ENCODE measurements around the gene SMIM15. TPM values are rescaled to one million over a fixed set of nuclear protein-coding genes. Genes with fewer than 3 reads are reported as not detected.

Gene SMIM15
- total and polyA plus RNA-seq, 10 of the 15 experiments (the other 5 are each of a cell fraction or from before 2014, with no cell fraction given) = 13.8 to 83.3 (median 53.9) TPM

DNA sequence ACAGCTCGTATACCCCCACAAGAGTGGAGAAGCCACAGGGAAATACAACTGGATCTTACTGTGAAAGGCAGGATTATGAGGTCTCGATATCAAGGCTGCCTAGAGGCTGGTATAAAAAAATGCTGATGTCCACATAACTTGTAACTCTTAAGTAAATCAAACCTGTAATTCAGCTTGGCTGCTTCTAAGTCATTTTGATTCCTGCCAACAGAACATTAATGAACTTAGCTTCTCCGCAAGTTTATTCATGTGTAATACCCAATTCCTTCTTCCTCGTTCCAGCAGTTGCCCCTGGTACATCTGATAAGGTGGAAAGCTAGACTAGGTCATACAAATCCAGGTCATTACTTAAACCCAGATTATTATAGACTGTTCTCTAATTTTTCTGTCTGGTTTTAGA lies 16.4 kb upstream of the SMIM15 start:
- FAIRE-seq (no peak), DNase-seq (ENCODE audit: low read depth, low spot score) (no peak), ATAC-seq (no peak)
- ChIA-PET RAD21 (ENCODE audit: unreplicated experiment) (interaction anchor here (0.7 to 3.3 kb wide), 6 partner anchors 11 to 480 kb away, joined by 3 to 19 read pairs (median 3); no protein-coding TSS in a partner anchor), POLR2A (no interaction called here), SMC1A (ENCODE audit: uncharacterized antibody, unreplicated experiment) (interaction anchor here (0.7 to 5.1 kb wide), 9 partner anchors 10 to 421 kb away, joined by 3 to 34 read pairs (median 5); partner anchors contain the start of gene ZSWIM6), CTCF (interaction anchor here (0.7 to 2.0 kb wide), 8 partner anchors 10 to 50 kb away, joined by 3 to 11 read pairs (median 4); no protein-coding TSS in a partner anchor)
- Histone ChIP-seq H3K4me1 (ENCODE audit: control insufficient read depth, insufficient read depth, low read length) (peaks cover 10% of the 10 kb centered on the region), H3K27ac (ENCODE audit: control insufficient read depth, insufficient read depth) (no peak overlapping the region), H3K36me3 (ENCODE audit: control insufficient read depth in 2 of 2, insufficient read depth in 2 of 2, low read length in 1 of 2) (no peaks in the 10 kb centered on the region), H3K9ac (ENCODE audit: control insufficient read depth, insufficient read depth, low read length) (no peak overlapping the region), H3K4me2 (ENCODE audit: control insufficient read depth, insufficient read depth) (no peak overlapping the region), H3K27me3 (replicated peaks in 1 of 2; ENCODE audit: control insufficient read depth in 2 of 2, insufficient read depth in 2 of 2, low read length in 1 of 2) (no peaks in the 10 kb centered on the region), H3K4me3 (no peak overlapping the region), H4K20me1 (ENCODE audit: control insufficient read depth, insufficient read depth) (no peaks in the 10 kb centered on the region), H3K79me2 (ENCODE audit: control insufficient read depth, insufficient read depth, low read length) (no peaks in the 10 kb centered on the region), H3K9me3 (replicated peaks; ENCODE audit: control insufficient read depth, insufficient read depth, low read length) (0 out of 3 replicates have a peak, but pooled peaks cover 2% of the 10 kb centered on the region), H2AFZ (ENCODE audit: control insufficient read depth, low read depth, low read length) (no peak overlapping the region)
- in situ Hi-C loops (cut with MboI) (no loop called here), intact Hi-C loops (cut with micrococcal nuclease; ENCODE audit: unreplicated experiment) (no loop called here)
- TF ChIP-seq SIX5 (IDR thresholded peaks at IDR 0.05; ENCODE audit: low read depth, low read length, severe bottlenecking) (no peak), DPF2 (IDR thresholded peaks at IDR 0.05) (no peak), BRCA1 (IDR thresholded peaks at IDR 0.05; ENCODE audit: low read depth, low read length) (no peak), BACH1 (IDR thresholded peaks at IDR 0.05; ENCODE audit: borderline replicate concordance) (no peak), RAD51 (IDR thresholded peaks at IDR 0.05) (no peak)
- no TSS peak for BruUV-seq (replicated peaks)
- 83% methylated on average over 4 of the region's 4 CpGs for WGBS (ENCODE audit: insufficient coverage, insufficient replicate concordance, low lambda C conversion rate, missing lambda C conversion rate)

DNA sequence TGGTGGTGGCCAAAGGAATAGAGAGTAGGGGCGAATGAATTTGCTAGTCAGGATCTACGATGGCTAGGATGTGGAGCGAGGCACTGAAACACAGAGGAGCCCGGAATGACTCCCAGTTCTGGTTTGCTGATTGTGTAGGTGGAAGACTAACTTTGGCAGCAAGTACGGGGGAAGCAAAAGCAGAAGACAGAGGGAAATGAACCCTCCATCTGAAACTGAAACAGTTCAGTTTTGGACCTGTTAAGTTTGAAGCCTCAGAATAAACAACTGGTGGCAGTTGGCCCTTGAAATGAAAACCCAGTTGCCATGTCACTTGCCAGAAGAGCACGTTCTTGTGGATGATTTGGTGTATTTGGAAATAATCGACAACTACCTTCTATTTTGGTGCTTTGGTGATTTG lies 15.4 kb upstream of the SMIM15 start:
- POLR2A ChIA-PET = interaction anchor here (0.6 to 1.2 kb wide), 3 partner anchors 15 to 500 kb away, joined by 3 read pairs; no protein-coding TSS in a partner anchor
- H3K4me1 ChIP-seq (ENCODE audit: control insufficient read depth, insufficient read depth, low read length) = peaks cover 10% of the 10 kb centered on the region
- FAIRE-seq = peak; percentile 52
- RAD21 ChIA-PET (ENCODE audit: unreplicated experiment) = interaction anchor here (1.0 to 3.3 kb wide), 5 partner anchors 23 to 481 kb away, joined by 3 to 19 read pairs (median 3); no protein-coding TSS in a partner anchor
- H3K27me3 ChIP-seq (replicated peaks in 1 of 2; ENCODE audit: control insufficient read depth in 2 of 2, insufficient read depth in 2 of 2, low read length in 1 of 2) = no peaks in the 10 kb centered on the region
- H3K4me2 ChIP-seq (ENCODE audit: control insufficient read depth, insufficient read depth) = peak overlapping the region; percentile 3
- H3K79me2 ChIP-seq (ENCODE audit: control insufficient read depth, insufficient read depth, low read length) = no peaks in the 10 kb centered on the region
- in situ Hi-C loops (cut with MboI) = no loop called here
- BruUV-seq (replicated peaks) = no TSS peak
- H3K27ac ChIP-seq (ENCODE audit: control insufficient read depth, insufficient read depth) = no peak overlapping the region
- WGBS (ENCODE audit: insufficient coverage, insufficient replicate concordance, low lambda C conversion rate, missing lambda C conversion rate) = 37% methylated on average over 7 of the region's 7 CpGs
- SMC1A ChIA-PET (ENCODE audit: uncharacterized antibody, unreplicated experiment) = interaction anchor here (1.0 to 5.1 kb wide), 12 partner anchors 9 to 227 kb away, joined by 3 to 34 read pairs (median 5); partner anchors contain the start of gene ZSWIM6
- ATAC-seq = peak; percentile 91
- 0 out of 3 replicates have a peak, but pooled peaks cover 2% of the 10 kb centered on the region for H3K9me3 ChIP-seq (replicated peaks; ENCODE audit: control insufficient read depth, insufficient read depth, low read length)
- H3K36me3 ChIP-seq (ENCODE audit: control insufficient read depth in 2 of 2, insufficient read depth in 2 of 2, low read length in 1 of 2) = no peaks in the 10 kb centered on the region
- no peak for DNase-seq (ENCODE audit: low read depth, low spot score)
- peak overlapping the region; percentile 37 for H2AFZ ChIP-seq (ENCODE audit: control insufficient read depth, low read depth, low read length)
- intact Hi-C loops (cut with micrococcal nuclease; ENCODE audit: unreplicated experiment) = no loop called here
- CTCF ChIA-PET = interaction anchor here (1.0 to 2.0 kb wide), 6 partner anchors 9 to 480 kb away, joined by 3 to 7 read pairs (median 4); no protein-coding TSS in a partner anchor
- no peak overlapping the region for H3K9ac ChIP-seq (ENCODE audit: control insufficient read depth, insufficient read depth, low read length)
- H3K4me3 ChIP-seq = no peak overlapping the region
- H4K20me1 ChIP-seq (ENCODE audit: control insufficient read depth, insufficient read depth) = no peaks in the 10 kb centered on the region
- TF ChIP-seq SPI1 (IDR thresholded peaks at IDR 0.05; ENCODE audit: borderline replicate concordance, insufficient read depth, low read depth, low read length) (peak; percentile 60; the same call in 1 of the 2 replicates), KDM1A (IDR thresholded peaks at IDR 0.05; ENCODE audit: borderline replicate concordance) (no peak), NBN (IDR thresholded peaks at IDR 0.05) (0 out of 2 replicates have a peak, but pooled peaks have one; percentile 20), BHLHE40 (IDR thresholded peaks at IDR 0.05; ENCODE audit: borderline replicate concordance in 1 of 2, low read depth in 2 of 2, low read length in 1 of 2) (peak; percentile 6 to 19; a peak in 1 of 4 replicates), NFYA (IDR thresholded peaks at IDR 0.05; ENCODE audit: borderline replicate concordance, low read depth, low read length) (no peak)
- TF ChIP-seq, protein P1, sequence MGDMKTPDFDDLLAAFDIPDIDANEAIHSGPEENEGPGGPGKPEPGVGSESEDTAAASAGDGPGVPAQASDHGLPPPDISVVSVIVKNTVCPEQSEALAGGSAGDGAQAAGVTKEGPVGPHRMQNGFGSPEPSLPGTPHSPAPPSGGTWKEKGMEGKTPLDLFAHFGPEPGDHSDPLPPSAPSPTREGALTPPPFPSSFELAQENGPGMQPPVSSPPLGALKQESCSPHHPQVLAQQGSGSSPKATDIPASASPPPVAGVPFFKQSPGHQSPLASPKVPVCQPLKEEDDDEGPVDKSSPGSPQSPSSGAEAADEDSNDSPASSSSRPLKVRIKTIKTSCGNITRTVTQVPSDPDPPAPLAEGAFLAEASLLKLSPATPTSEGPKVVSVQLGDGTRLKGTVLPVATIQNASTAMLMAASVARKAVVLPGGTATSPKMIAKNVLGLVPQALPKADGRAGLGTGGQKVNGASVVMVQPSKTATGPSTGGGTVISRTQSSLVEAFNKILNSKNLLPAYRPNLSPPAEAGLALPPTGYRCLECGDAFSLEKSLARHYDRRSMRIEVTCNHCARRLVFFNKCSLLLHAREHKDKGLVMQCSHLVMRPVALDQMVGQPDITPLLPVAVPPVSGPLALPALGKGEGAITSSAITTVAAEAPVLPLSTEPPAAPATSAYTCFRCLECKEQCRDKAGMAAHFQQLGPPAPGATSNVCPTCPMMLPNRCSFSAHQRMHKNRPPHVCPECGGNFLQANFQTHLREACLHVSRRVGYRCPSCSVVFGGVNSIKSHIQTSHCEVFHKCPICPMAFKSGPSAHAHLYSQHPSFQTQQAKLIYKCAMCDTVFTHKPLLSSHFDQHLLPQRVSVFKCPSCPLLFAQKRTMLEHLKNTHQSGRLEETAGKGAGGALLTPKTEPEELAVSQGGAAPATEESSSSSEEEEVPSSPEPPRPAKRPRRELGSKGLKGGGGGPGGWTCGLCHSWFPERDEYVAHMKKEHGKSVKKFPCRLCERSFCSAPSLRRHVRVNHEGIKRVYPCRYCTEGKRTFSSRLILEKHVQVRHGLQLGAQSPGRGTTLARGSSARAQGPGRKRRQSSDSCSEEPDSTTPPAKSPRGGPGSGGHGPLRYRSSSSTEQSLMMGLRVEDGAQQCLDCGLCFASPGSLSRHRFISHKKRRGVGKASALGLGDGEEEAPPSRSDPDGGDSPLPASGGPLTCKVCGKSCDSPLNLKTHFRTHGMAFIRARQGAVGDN (IDR thresholded peaks at IDR 0.05) = peak; percentile 68
- TF ChIP-seq, protein P2, sequence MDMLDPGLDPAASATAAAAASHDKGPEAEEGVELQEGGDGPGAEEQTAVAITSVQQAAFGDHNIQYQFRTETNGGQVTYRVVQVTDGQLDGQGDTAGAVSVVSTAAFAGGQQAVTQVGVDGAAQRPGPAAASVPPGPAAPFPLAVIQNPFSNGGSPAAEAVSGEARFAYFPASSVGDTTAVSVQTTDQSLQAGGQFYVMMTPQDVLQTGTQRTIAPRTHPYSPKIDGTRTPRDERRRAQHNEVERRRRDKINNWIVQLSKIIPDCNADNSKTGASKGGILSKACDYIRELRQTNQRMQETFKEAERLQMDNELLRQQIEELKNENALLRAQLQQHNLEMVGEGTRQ (IDR thresholded peaks at IDR 0.05; ENCODE audit: borderline replicate concordance, low read depth, low read length) = no peak

Measured in GM12878 (cell line).